ENCODE measurements around the gene RARRES2.
"Not testable (repeated sequence)": the region's sequence is repeated elsewhere in the genome, so short reads cannot be mapped to it uniquely, and the experiment has no call there.

Gene RARRES2

DNA sequence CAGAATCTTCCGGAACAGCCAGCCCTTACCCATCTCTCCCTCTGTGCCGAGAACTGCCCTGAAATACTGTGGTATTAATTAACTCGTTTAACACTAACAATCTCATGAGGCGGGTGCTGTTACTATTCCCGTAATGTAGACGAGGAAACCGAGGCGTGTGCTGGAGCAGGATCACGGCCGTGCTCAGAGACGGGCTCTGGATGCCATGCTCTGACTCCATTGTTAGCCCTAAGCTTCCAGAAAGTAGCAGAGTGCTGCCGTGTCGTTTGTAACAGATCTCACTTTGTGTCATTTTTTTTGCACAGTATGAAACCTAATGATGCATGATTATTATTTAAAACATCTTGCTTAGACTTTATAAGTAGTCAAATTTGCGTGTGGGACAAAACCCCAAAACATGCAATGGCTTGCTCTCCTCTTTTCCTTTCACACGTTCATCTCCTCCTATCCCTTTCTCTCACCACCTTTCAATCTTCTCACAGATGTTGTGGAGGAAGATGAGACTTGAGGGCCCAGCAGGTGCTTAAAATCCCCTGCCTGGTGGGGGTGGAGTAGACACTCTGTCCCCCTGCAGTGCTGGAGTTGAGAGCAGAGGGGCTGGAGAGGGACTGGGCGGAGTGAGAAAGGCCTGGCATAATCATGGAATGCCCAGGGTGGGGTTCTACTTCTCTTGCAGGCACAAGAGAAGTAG lies 17.6 kb downstream of the RARRES2 start:
- no peaks in the 10 kb centered on the region for H3K36me3 ChIP-seq (ENCODE audit: insufficient read depth, low read length)
- H3K4me3 ChIP-seq (ENCODE audit: low read length): no peak overlapping the region
- peaks cover 4% of the 10 kb centered on the region for H3K27me3 ChIP-seq (ENCODE audit: control insufficient read depth, insufficient read depth, low read length)
- H3K4me1 ChIP-seq (ENCODE audit: control insufficient read depth, insufficient read depth, low read length): no peaks in the 10 kb centered on the region
- H3K9ac ChIP-seq (ENCODE audit: low read depth, low read length): no peak overlapping the region
- no peaks in the 10 kb centered on the region for H3K9me3 ChIP-seq (replicated peaks; ENCODE audit: low read length)
- peak overlapping the region; percentile 67 for H3K4me2 ChIP-seq (ENCODE audit: low read length)

DNA sequence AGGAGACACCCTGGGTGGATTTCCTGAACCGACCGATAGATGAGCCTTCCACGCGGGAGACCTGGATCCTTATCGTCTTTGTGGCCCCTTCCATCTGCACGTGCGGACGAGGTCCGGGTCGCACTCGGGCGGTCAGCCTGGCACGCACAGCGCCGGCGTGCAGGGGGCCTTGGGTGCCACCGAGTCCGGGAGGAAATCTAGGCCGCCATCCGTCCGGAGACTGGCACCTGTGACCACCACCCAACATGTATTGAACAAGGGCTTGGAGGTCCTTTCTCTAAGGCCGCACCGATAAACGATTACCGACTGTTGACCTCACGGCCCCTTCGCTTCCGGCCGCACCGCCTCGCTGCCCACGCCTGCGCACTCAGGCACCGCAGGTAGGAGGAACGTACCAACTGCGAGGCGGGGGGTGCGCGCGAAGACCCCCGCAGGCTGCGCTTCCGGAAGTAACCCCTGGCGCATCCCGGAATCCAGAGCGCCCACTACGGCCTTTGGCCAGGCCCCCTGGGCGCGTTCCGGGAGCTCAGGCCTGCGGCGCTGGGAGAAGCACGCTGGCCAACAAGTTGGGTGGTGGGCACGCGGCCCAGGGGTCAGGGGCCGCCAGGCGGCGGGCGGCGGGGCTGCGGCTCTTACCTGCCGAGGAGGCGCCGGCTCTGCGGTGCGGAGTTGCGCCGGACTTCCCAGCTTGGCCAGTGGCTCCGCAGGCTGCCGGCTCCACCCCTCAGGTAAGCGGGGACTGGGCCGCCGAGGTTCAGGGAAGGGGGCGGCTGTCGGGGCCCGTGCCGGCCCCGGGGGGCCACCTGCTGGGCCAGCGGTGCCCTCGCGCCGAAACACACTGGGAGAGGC lies 18.4 kb downstream of the RARRES2 start, which contains the start of the genes ACTR3C and LRRC61:
Gene ACTR3C (minus strand): TSS at position 713 of the 849 bp plus-strand sequence. CDS start 28,249 bp downstream, outside the sequence.
Gene LRRC61 (plus strand): TSS at position 523 of the 849 bp plus-strand sequence. CDS start 13,507 bp downstream, outside the sequence.
- Histone ChIP-seq H3K9ac (ENCODE audit: low read depth, low read length) (no peak within 1 kb of the TSS), H3K4me2 (ENCODE audit: low read length) (peak within 1 kb of the TSS; percentile 67), H3K36me3 (ENCODE audit: insufficient read depth, low read length) (no peaks in the 10 kb centered on the region), H3K4me1 (ENCODE audit: control insufficient read depth, insufficient read depth, low read length) (no peaks in the 10 kb centered on the region), H3K27me3 (ENCODE audit: control insufficient read depth, insufficient read depth, low read length) (peaks cover 4% of the 10 kb centered on the region), H3K9me3 (replicated peaks; ENCODE audit: low read length) (no peaks in the 10 kb centered on the region), H3K4me3 (ENCODE audit: low read length) (no peak within 1 kb of the TSS)

DNA sequence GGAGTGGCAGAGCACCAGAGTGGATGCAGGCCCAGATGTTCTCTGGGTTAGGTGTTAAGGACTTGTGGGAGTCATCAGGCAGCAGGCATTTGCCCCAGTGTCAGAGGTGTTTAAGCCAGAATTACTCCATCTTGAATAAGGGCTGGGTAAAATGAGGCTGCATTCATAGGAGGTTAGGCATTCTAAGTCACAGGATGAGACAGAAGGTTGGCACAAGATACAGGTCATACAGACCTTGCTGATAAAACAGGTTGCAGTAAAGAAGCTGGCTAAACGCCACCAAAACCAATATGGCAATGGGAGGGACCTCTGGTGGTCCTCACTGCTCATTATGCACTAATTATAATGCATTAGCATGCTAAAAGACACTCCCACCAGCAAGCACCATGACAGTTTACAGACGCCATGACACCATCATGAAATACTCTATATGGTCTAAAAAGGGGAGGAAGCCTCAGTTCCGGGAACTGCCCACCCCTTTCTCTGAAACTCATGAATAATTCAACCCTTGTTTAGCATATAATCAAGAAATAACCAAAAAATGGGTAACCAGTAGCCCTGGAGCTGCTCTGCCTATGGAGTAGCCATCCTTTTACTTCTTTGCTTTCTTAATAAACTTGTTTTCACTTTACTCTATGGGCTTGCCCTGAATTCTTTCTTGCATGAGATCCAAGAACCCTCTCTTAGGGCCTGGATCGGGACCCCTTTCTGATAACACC lies 19.2 kb downstream of the RARRES2 start:
- Histone ChIP-seq H3K4me2 (ENCODE audit: low read length) (no peak overlapping the region), H3K27me3 (ENCODE audit: control insufficient read depth, insufficient read depth, low read length) (peaks cover 4% of the 10 kb centered on the region), H3K36me3 (ENCODE audit: insufficient read depth, low read length) (no peaks in the 10 kb centered on the region), H3K4me3 (ENCODE audit: low read length) (no peak overlapping the region), H3K4me1 (ENCODE audit: control insufficient read depth, insufficient read depth, low read length) (no peaks in the 10 kb centered on the region), H3K9ac (ENCODE audit: low read depth, low read length) (no peak overlapping the region), H3K9me3 (replicated peaks; ENCODE audit: low read length) (no peaks in the 10 kb centered on the region)

DNA sequence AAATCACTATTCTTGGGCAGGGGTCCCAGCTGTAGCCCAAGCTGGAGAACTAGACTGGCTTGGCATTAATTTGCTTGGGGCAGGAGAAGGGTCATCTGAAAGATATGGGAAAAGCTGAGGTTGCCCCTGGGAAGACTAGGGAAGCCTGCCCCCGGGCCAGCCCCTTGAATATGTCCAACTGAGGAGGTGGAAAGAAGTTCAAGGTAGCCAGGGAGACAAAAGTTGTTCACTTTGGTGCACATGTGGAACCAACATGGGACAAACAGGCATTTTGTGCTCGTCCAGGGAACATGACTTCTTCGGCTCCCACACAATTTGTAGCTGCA lies 19.7 kb downstream of the RARRES2 start:
- Histone ChIP-seq H3K4me1 (ENCODE audit: control insufficient read depth, insufficient read depth, low read length) (no peaks in the 10 kb centered on the region), H3K4me2 (ENCODE audit: low read length) (no peak overlapping the region), H3K4me3 (ENCODE audit: low read length) (no peak overlapping the region)

DNA sequence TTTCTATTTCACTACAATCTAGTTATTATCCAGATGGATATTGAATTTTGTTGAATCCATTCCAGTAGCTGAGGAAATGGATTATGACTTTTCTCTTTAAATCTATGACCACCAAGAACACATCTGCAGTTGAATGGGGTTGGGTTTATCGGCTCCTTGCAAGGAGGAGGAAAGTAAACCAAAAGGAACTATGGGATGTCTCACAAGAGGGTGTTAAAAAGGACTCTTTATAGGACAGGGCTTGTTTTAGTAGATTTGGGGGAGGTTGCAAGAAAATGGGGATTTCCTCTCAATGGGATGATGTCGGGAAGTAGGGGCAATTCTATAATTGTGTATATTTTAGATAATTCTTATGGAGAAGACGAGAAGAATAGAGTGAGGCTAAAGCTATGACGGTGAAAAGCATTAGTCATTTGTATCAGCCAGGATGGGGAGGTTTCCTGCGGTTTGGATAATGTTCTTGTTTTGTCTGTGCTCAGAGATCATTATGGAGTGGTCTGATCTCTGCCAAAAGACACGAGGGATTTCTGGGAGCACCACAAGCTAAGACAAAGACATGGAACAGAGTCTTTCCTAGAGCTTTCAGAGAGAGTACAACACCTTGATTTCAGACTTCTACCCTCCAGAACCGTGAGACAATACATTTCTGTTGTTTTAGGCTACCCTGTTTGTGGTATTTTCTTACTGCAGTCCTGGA lies 23.5 kb downstream of the RARRES2 start:
- H3K9ac ChIP-seq (ENCODE audit: low read depth, low read length): no peak overlapping the region
- no peak overlapping the region for H3K4me2 ChIP-seq (ENCODE audit: low read length)
- no peaks in the 10 kb centered on the region for H3K36me3 ChIP-seq (ENCODE audit: insufficient read depth, low read length)
- H3K4me1 ChIP-seq (ENCODE audit: control insufficient read depth, insufficient read depth, low read length): no peaks in the 10 kb centered on the region
- no peaks in the 10 kb centered on the region for H3K9me3 ChIP-seq (replicated peaks; ENCODE audit: low read length)
- H3K27me3 ChIP-seq (ENCODE audit: control insufficient read depth, insufficient read depth, low read length): no peaks in the 10 kb centered on the region
- no peak overlapping the region for H3K4me3 ChIP-seq (ENCODE audit: low read length)

More for the DNA sequence above, 19.7 kb downstream of the RARRES2 start:
- Histone ChIP-seq H3K36me3 (ENCODE audit: insufficient read depth, low read length) (no peaks in the 10 kb centered on the region), H3K27me3 (ENCODE audit: control insufficient read depth, insufficient read depth, low read length) (peaks cover 4% of the 10 kb centered on the region), H3K9ac (ENCODE audit: low read depth, low read length) (no peak overlapping the region), H3K9me3 (replicated peaks; ENCODE audit: low read length) (no peaks in the 10 kb centered on the region)

- H3K4me1 ChIP-seq (ENCODE audit: control insufficient read depth, insufficient read depth, low read length); H3K27me3 ChIP-seq (ENCODE audit: control insufficient read depth, insufficient read depth, low read length); H3K9ac ChIP-seq (ENCODE audit: low read depth, low read length); H3K4me2 ChIP-seq (ENCODE audit: low read length); H3K36me3 ChIP-seq (ENCODE audit: insufficient read depth, low read length); H3K4me3 ChIP-seq (ENCODE audit: low read length); H3K9me3 ChIP-seq (replicated peaks; ENCODE audit: low read length): not testable (repeated sequence)
Measured at GRCh38 chr7:150316987-150317386, 24.4 kb downstream of the RARRES2 start.

- peaks cover 4% of the 10 kb centered on the region for H3K4me1 ChIP-seq (ENCODE audit: control insufficient read depth, insufficient read depth, low read length)
- no peak overlapping the region for H3K4me3 ChIP-seq (ENCODE audit: low read length)
- H3K36me3 ChIP-seq (ENCODE audit: insufficient read depth, low read length): no peaks in the 10 kb centered on the region
- H3K9me3 ChIP-seq (replicated peaks; ENCODE audit: low read length): no peaks in the 10 kb centered on the region
- H3K9ac ChIP-seq (ENCODE audit: low read depth, low read length): no peak overlapping the region
- no peaks in the 10 kb centered on the region for H3K27me3 ChIP-seq (ENCODE audit: control insufficient read depth, insufficient read depth, low read length)
- H3K4me2 ChIP-seq (ENCODE audit: low read length): no peak overlapping the region
Measured at GRCh38 chr7:150314639-150315239, 26.7 kb downstream of the RARRES2 start.

DNA sequence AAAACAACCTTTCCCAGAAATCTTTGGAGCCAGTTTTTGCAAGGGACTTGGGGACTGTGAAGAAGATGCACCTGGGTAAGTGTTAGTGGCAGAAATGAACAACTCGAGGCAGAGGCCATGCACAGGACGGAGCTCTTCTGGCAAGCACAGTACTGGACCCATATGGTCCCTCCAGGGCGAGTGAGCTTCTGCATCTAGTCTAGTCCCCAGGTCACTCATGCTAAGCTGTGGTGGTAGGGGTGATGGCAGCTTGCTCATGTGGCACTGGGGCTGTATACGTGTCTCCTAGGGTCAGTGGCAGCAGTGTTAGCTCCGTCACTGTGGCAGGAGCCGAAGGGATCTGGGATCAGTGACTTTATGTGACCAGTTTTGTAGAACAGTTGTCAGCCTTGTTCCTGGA lies 27.6 kb downstream of the RARRES2 start:
- Histone ChIP-seq H3K9ac (ENCODE audit: low read depth, low read length) (no peak overlapping the region), H3K4me1 (ENCODE audit: control insufficient read depth, insufficient read depth, low read length) (peaks cover 4% of the 10 kb centered on the region), H3K36me3 (ENCODE audit: insufficient read depth, low read length) (no peaks in the 10 kb centered on the region), H3K4me2 (ENCODE audit: low read length) (no peak overlapping the region), H3K4me3 (ENCODE audit: low read length) (no peak overlapping the region), H3K9me3 (replicated peaks; ENCODE audit: low read length) (no peaks in the 10 kb centered on the region), H3K27me3 (ENCODE audit: control insufficient read depth, insufficient read depth, low read length) (no peaks in the 10 kb centered on the region)

DNA sequence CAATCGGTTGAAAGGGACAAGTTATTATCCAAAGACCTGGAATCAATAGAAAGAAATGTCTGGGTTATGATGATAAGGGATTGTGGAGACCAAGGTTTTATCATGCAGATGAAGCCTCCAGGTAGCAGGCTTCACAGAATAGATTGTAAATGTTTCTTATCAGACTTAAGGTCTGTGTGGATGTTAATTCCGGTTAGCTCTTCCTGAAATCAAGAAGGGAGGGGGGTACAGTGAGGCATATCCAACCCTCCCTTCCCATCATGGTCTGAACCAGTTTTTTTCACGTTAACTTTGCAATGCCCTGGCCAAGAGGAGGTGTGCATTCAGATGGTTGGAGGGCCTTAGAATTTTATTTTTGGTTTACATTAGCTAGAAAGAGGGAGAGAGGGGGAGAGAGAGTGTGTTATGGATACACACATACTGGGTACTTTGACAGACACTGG lies 28.0 kb downstream of the RARRES2 start:
- Histone ChIP-seq H3K36me3 (ENCODE audit: insufficient read depth, low read length) (no peaks in the 10 kb centered on the region), H3K4me1 (ENCODE audit: control insufficient read depth, insufficient read depth, low read length) (peaks cover 4% of the 10 kb centered on the region), H3K4me3 (ENCODE audit: low read length) (no peak overlapping the region), H3K9me3 (replicated peaks; ENCODE audit: low read length) (no peaks in the 10 kb centered on the region), H3K27me3 (ENCODE audit: control insufficient read depth, insufficient read depth, low read length) (no peaks in the 10 kb centered on the region), H3K9ac (ENCODE audit: low read depth, low read length) (no peak overlapping the region), H3K4me2 (ENCODE audit: low read length) (no peak overlapping the region)

DNA sequence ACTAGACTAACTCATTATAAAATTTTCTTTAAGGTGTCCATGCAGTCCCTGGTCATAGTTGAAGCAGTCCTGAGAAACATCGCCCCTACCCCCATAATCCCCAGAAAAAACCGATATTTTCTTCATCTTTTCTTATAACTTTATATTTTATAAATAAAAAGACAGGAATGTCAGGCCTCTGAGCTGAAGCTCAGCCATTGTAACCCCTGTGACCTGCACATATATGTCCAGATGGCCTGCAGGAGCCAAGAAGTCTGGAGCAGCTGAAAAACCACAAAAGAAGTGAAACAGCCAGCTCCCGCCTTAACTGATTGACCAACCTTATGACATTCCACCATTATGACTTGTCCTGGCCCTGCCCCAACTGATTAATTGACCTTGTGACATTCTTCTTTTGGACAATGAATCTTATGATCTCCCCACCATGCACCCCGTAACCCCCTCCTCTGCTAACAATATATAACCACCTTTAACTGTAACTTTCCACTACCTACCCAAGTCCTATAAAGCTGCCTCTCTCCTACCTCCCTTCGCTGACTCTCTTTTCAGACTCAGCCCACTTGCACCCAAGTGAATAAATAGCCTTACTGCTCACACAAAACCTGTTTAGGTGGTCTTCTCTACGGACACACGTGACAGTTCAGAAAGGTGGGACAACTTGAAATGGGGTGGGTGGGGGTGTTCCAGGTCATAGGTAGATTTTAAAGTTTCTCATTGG lies 28.6 kb downstream of the RARRES2 start:
- H3K36me3 ChIP-seq (ENCODE audit: insufficient read depth, low read length); H3K4me2 ChIP-seq (ENCODE audit: low read length); H3K9ac ChIP-seq (ENCODE audit: low read depth, low read length); H3K9me3 ChIP-seq (replicated peaks; ENCODE audit: low read length); H3K4me3 ChIP-seq (ENCODE audit: low read length); H3K4me1 ChIP-seq (ENCODE audit: control insufficient read depth, insufficient read depth, low read length); H3K27me3 ChIP-seq (ENCODE audit: control insufficient read depth, insufficient read depth, low read length): not testable (repeated sequence)
